Measurements from ENCODE around the gene POLR2C. TPM values are rescaled to one million over a fixed set of nuclear protein-coding genes. Genes with fewer than 3 reads are reported as not detected.

POLR2C gene
- total and polyA plus RNA-seq, 10 of the 15 experiments (the other 5 are each of a cell fraction or from before 2014, with no cell fraction given) = 26.9 to 93.0 (median 57.8) TPM

- Histone ChIP-seq H3K9me3 (replicated peaks; ENCODE audit: control insufficient read depth, insufficient read depth, low read length) (no peaks in the 10 kb centered on the region; the same call in 2 of the 3 replicates), H3K79me2 (ENCODE audit: control insufficient read depth, insufficient read depth, low read length) (no peaks in the 10 kb centered on the region), H3K27ac (ENCODE audit: control insufficient read depth, insufficient read depth) (no peak overlapping the region), H3K36me3 (ENCODE audit: control insufficient read depth in 2 of 2, insufficient read depth in 2 of 2, low read length in 1 of 2) (no peaks in the 10 kb centered on the region), H2AFZ (ENCODE audit: control insufficient read depth, low read depth, low read length) (peak overlapping the region; percentile 81), H3K27me3 (replicated peaks in 1 of 2; ENCODE audit: control insufficient read depth in 2 of 2, insufficient read depth in 2 of 2, low read length in 1 of 2) (peaks cover 0 to 2% of the 10 kb centered on the region in 2 experiments; a peak in 1 of 4 replicates), H3K9ac (ENCODE audit: control insufficient read depth, insufficient read depth, low read length) (peak overlapping the region; percentile 54; the same call in 1 of the 2 replicates), H3K4me3 (peak overlapping the region; percentile 12; the same call in 1 of the 2 replicates), H3K4me1 (ENCODE audit: control insufficient read depth, insufficient read depth, low read length) (peaks cover 15% of the 10 kb centered on the region), H4K20me1 (ENCODE audit: control insufficient read depth, insufficient read depth) (no peaks in the 10 kb centered on the region), H3K4me2 (ENCODE audit: control insufficient read depth, insufficient read depth) (peak overlapping the region; percentile 64)
- no peak for FAIRE-seq
- ChIA-PET CTCF (interaction anchor here (0.9 to 4.1 kb wide), 13 partner anchors 11 to 70 kb away, joined by 3 to 25 read pairs (median 6); partner anchors contain the start of genes CCDC102A, CIAPIN1, COQ9 and POLR2C), RAD21 (ENCODE audit: unreplicated experiment) (interaction anchor here (0.6 to 2.5 kb wide), 17 partner anchors 11 to 516 kb away, joined by 3 to 16 read pairs (median 4); partner anchors contain the start of genes ADGRG5, CCDC102A, CIAPIN1 and COQ9), POLR2A (interaction anchor here (0.8 to 1.9 kb wide), 4 partner anchors 25 to 50 kb away, joined by 3 to 10 read pairs (median 4); partner anchors contain the start of genes CCDC102A and POLR2C), SMC1A (ENCODE audit: uncharacterized antibody, unreplicated experiment) (interaction anchor here (0.6 to 3.5 kb wide), 17 partner anchors 9 to 300 kb away, joined by 3 to 17 read pairs (median 4); partner anchors contain the start of genes ADGRG5 and CCDC102A)
- 49% methylated on average over 7 of the region's 8 CpGs for WGBS (ENCODE audit: insufficient coverage, insufficient replicate concordance, low lambda C conversion rate, missing lambda C conversion rate)
- in situ Hi-C loops (cut with MboI) = no loop called here
- TF ChIP-seq TBL1XR1 (IDR thresholded peaks at IDR 0.05; ENCODE audit: low read depth, low read length) (no peak), ZBTB40 (IDR thresholded peaks at IDR 0.05; ENCODE audit: borderline replicate concordance) (0 out of 2 replicates have a peak, but pooled peaks have one; percentile 6), CHD1 (IDR thresholded peaks at IDR 0.05; ENCODE audit: low read depth, low read length) (no peak), MEF2B (IDR thresholded peaks at IDR 0.05; ENCODE audit: partially characterized antibody, poor library complexity, severe bottlenecking) (peak; percentile 35), IKZF1 (conservative IDR thresholded peaks at IDR 0.05) (peak; percentile 56; the same call in 1 of the 2 replicates), SMAD5 (IDR thresholded peaks at IDR 0.05; ENCODE audit: low read depth) (no peak), NR2F1 (conservative IDR thresholded peaks at IDR 0.05) (peak; percentile 79), IKZF2 (IDR thresholded peaks at IDR 0.05) (peak in 1 of 2 experiments; percentile 30; a peak in 1 of 4 replicates), DPF2 (IDR thresholded peaks at IDR 0.05) (peak; percentile 54; the same call in 1 of the 2 replicates), RELB (IDR thresholded peaks at IDR 0.05; ENCODE audit: low read depth) (peak; percentile 77)
- BruUV-seq (replicated peaks) = TSS peak; percentile 57
- no peak for DNase-seq (ENCODE audit: low read depth, low spot score)
- ATAC-seq = peak; percentile 58
- intact Hi-C loops (cut with micrococcal nuclease; ENCODE audit: unreplicated experiment) = loop anchor here (2.0 kb wide), 1 partner anchor 50 kb away; the partner anchor contains the start of gene CCDC102A
These were observed 24.7 kb downstream of the POLR2C start for GRCh38 chr16:57486858-57487834.
